OCI-LY7 (cell line): ENCODE data around the gene GREB1. TPM values are rescaled to one million over a fixed set of nuclear protein-coding genes. Genes with fewer than 3 reads are reported as not detected.

ENCODE experiments used
- BruUV-seq: library from RNA; stranded (reverse); fragments of 400-500 nt; replicated peaks from 2 replicates; lab custom pipeline; 2021; lab: Mats Ljungman, UMichigan
- CTCF ChIA-PET: fragments of 300-600 bp; sonication (Branson Sonifier 250); formaldehyde crosslinking; loops from one replicate; lab custom pipeline; 2022; ENCODE audit warnings: antibody characterized with exemption; ENCODE audit not compliant: unreplicated experiment; lab: Charles Lee
- POLR2A ChIA-PET: fragments of 300-600 bp; sonication (Branson Sonifier 250); formaldehyde crosslinking; loops from one replicate; lab custom pipeline; 2022; ENCODE audit warnings: antibody characterized with exemption; lab: Charles Lee
- DNase-seq: peaks from one replicate; pipeline ENCODE4 v3.0.0-alpha.2; 2015; ENCODE audit warnings: low spot score
- H2AFZ ChIP-seq: fragments of 200-600 bp; sonication (generic), shearing (Covaris generic); 2 replicates; pipeline ENCODE4 v1.6.1; 2014; ENCODE audit warnings: mild to moderate bottlenecking, antibody characterized with exemption, low read length, moderate library complexity
- H3K27ac ChIP-seq: fragments of 200-600 bp; sonication (generic); 2 replicates; pipeline ENCODE4 v1.5.1; 2014; ENCODE audit warnings: mixed run types, low read depth, mild to moderate bottlenecking, moderate library complexity, low read length, inconsistent platforms; ENCODE audit not compliant: poor library complexity, severe bottlenecking
- H3K36me3 ChIP-seq: fragments of 200-600 bp; sonication (generic); 2 replicates; pipeline ENCODE4 v1.6.1; 2014; ENCODE audit warnings: mild to moderate bottlenecking, antibody characterized with exemption, low read length, moderate library complexity, mixed read lengths; ENCODE audit not compliant: insufficient read depth
- H3K4me1 ChIP-seq: fragments of 200-600 bp; sonication (generic); 2 replicates; pipeline ENCODE4 v1.5.1; 2014; ENCODE audit warnings: mild to moderate bottlenecking, low read length; ENCODE audit not compliant: insufficient read depth, poor library complexity, severe bottlenecking
- H3K4me2 ChIP-seq: fragments of 200-600 bp; sonication (generic); 2 replicates; pipeline ENCODE4 v1.6.1; 2014; ENCODE audit warnings: mild to moderate bottlenecking, low read length
- H3K4me3 ChIP-seq: fragments of 200-600 bp; sonication (generic); 2 replicates; pipeline ENCODE4 v1.5.1; 2014; ENCODE audit warnings: mild to moderate bottlenecking, low read depth, low read length; ENCODE audit not compliant: poor library complexity, severe bottlenecking
- H3K79me2 ChIP-seq: fragments of 200-600 bp; sonication (generic); 2 replicates; pipeline ENCODE4 v1.6.1; 2016; ENCODE audit warnings: low read depth, mild to moderate bottlenecking, low read length, moderate library complexity, mixed read lengths; ENCODE audit not compliant: insufficient read depth
- H3K9me2 ChIP-seq: fragments of 200-600 bp; sonication (generic); 2 replicates; pipeline ENCODE4 v1.6.1; 2016; ENCODE audit warnings: mild to moderate bottlenecking, low read length, mixed read lengths; ENCODE audit not compliant: insufficient read depth
- H3K9me3 ChIP-seq: fragments of 200-600 bp; sonication (generic); 2 replicates; pipeline ENCODE4 v1.6.1; 2014; ENCODE audit warnings: mild to moderate bottlenecking, mixed run types, low read length, mixed read lengths
- H4K20me1 ChIP-seq: fragments of 200-600 bp; sonication (generic); 2 replicates; pipeline ENCODE4 v1.6.1; 2014; ENCODE audit warnings: mild to moderate bottlenecking, antibody characterized with exemption, low read length, moderate library complexity, mixed read lengths; ENCODE audit not compliant: insufficient read depth
- CTCF ChIP-seq: fragments of 200-600 bp; sonication (generic); conservative IDR thresholded peaks from 2 replicates; pipeline ENCODE4 v1.5.1; 2014; ENCODE audit warnings: mild to moderate bottlenecking, antibody characterized with exemption, low read length, moderate library complexity, mixed read lengths
- EZH2phosphoT487 ChIP-seq: fragments of 200-600 bp; sonication (generic); IDR thresholded peaks from 2 replicates; pipeline ENCODE4 v1.6.1; 2018; ENCODE audit warnings: low read depth, borderline replicate concordance, mild to moderate bottlenecking, mixed run types, antibody characterized with exemption, low read length, moderate library complexity, mixed read lengths
- intact Hi-C: fragments of 100-400 bp; cut with micrococcal nuclease; formaldehyde crosslinking; loops from one replicate; pipeline ENCODE4 v1.10.0; 2022; ENCODE audit not compliant: unreplicated experiment
- total RNA-seq, 2 experiments: library from RNA; depleted of rRNA in 1 of 2; stranded (reverse); fragments of >200 nt in 1 of 2; shearing (Covaris generic) in 1 of 2; gene quantifications; 2 replicates each; pipeline ENCODE4 v1.2.3, GENCODE V29; 2014 to 2022

Gene GREB1
- total RNA-seq, 2 experiments from 2014 or later = 3.5 to 8.4 TPM

GRCh38 chr2:11580697-11581096 is 46.9 kb downstream of the GREB1 start:
- no peaks in the 10 kb centered on the region for H3K4me1 ChIP-seq
- no peak overlapping the region for H3K4me2 ChIP-seq
- TF ChIP-seq CTCF (no peak), EZH2phosphoT487 (no peak)
- H3K79me2 ChIP-seq = no peaks in the 10 kb centered on the region
- intact Hi-C loops = loop anchor here (10.0 kb wide), 2 partner anchors 346 to 746 kb away; no protein-coding TSS in a partner anchor
- no peak overlapping the region for H3K27ac ChIP-seq
- CTCF ChIA-PET = interaction anchor here (0.7 kb wide), 1 partner anchor 449 kb away, joined by 3 read pairs; no protein-coding TSS in a partner anchor
- BruUV-seq = no TSS peak
- no peaks in the 10 kb centered on the region for H4K20me1 ChIP-seq
- no peaks in the 10 kb centered on the region for H3K9me2 ChIP-seq
- no peak overlapping the region for H3K4me3 ChIP-seq
- no peaks in the 10 kb centered on the region for H3K36me3 ChIP-seq
- no peaks in the 10 kb centered on the region for H3K9me3 ChIP-seq
- POLR2A ChIA-PET = no interaction called here
- H2AFZ ChIP-seq = no peak overlapping the region
- no peak for DNase-seq

- H4K20me1 ChIP-seq = no peaks in the 10 kb centered on the region
- no peak for DNase-seq
- H3K27ac ChIP-seq = no peak overlapping the region
- ChIA-PET CTCF (no interaction called here), POLR2A (interaction anchor here (0.7 kb wide), 1 partner anchor 11 kb away, joined by 3 read pairs; no protein-coding TSS in a partner anchor)
- H3K4me3 ChIP-seq = no peak overlapping the region
- H3K4me1 ChIP-seq = no peaks in the 10 kb centered on the region
- no peaks in the 10 kb centered on the region for H3K9me2 ChIP-seq
- no peaks in the 10 kb centered on the region for H3K79me2 ChIP-seq
- no TSS peak for BruUV-seq
- TF ChIP-seq EZH2phosphoT487 (no peak), CTCF (no peak)
- H3K9me3 ChIP-seq = no peaks in the 10 kb centered on the region
- intact Hi-C loops = loop anchor here (10.0 kb wide), 2 partner anchors 346 to 746 kb away; no protein-coding TSS in a partner anchor
- H2AFZ ChIP-seq = no peak overlapping the region
- no peak overlapping the region for H3K4me2 ChIP-seq
- no peaks in the 10 kb centered on the region for H3K36me3 ChIP-seq
Measured at GRCh38 chr2:11581124-11581796, 47.4 kb downstream of the GREB1 start.
